ENCODE measurements around the gene PGS1.

DNA sequence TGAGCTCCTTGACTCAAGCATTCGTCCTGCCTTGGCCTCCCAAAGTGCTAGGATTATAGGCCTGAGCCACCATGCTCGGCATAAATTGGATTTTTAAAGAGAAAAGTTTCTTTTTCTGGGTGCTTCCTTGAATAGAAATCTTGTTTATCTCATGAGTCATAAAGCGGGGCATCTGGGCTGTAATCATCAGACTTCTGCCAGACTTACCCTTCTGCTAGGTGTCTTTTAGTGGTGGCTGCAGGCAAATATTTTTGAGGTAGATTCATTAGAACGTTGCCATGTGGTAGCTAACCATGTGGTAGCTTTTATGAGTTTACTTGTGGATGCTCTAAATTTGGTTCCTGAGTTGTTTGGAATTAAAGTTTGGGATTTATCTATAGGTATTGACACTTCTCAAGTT lies 13.4 kb downstream of the PGS1 start:
- TF ChIP-seq, protein P1, sequence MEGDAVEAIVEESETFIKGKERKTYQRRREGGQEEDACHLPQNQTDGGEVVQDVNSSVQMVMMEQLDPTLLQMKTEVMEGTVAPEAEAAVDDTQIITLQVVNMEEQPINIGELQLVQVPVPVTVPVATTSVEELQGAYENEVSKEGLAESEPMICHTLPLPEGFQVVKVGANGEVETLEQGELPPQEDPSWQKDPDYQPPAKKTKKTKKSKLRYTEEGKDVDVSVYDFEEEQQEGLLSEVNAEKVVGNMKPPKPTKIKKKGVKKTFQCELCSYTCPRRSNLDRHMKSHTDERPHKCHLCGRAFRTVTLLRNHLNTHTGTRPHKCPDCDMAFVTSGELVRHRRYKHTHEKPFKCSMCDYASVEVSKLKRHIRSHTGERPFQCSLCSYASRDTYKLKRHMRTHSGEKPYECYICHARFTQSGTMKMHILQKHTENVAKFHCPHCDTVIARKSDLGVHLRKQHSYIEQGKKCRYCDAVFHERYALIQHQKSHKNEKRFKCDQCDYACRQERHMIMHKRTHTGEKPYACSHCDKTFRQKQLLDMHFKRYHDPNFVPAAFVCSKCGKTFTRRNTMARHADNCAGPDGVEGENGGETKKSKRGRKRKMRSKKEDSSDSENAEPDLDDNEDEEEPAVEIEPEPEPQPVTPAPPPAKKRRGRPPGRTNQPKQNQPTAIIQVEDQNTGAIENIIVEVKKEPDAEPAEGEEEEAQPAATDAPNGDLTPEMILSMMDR (conservative IDR thresholded peaks at IDR 0.05; ENCODE audit: low read length): no peak
- no peak for TF ChIP-seq EZH2phosphoT487 (IDR thresholded peaks at IDR 0.05; ENCODE audit: borderline replicate concordance, low read depth, low read length)
